HG02798 (cell line): Measurements from ENCODE around the gene RAE1.

Experiments
- ATAC-seq: cut with Tn5 transposase; IDR thresholded peaks from one replicate; pipeline ENCODE4 v1.9.1; 2021; ENCODE audit warnings: mild to moderate bottlenecking; ENCODE audit not compliant: unreplicated experiment, poor library complexity

The RAE1 gene

DNA sequence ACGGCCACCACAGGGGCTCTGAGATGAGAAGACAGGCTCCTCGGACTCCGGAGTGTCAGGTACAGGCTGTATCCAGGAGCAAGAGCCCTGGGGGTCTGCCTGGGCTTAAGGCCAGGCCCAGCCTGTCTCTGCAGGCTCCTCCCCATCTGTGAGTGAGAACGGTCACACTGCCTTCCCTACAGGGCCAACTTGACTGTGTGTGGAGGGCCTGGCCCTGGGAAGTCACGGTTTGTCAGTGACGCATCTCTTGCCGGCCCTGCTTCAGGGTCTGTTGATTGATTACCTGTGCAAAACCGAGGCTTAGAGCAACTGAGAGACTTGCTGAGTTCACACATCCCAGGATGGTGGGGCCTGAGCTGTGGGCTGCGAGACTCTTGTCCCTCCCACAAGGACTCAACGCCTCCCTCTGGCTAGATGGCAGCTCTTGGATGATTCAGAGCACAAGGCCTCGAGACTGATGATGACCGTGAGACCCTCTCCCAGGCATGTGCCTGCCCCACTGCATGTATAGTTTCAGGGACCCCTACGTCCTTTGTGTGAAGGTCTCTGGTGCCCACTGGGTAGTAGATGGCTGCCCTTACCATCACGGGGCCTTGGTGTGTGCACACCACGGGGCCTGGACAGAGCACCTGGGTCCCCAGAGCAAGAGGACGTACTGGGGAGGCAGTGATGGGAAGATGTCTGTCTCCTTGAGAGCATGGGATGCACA, 46.1 kb downstream of the RAE1 start:
- no peak for ATAC-seq

DNA sequence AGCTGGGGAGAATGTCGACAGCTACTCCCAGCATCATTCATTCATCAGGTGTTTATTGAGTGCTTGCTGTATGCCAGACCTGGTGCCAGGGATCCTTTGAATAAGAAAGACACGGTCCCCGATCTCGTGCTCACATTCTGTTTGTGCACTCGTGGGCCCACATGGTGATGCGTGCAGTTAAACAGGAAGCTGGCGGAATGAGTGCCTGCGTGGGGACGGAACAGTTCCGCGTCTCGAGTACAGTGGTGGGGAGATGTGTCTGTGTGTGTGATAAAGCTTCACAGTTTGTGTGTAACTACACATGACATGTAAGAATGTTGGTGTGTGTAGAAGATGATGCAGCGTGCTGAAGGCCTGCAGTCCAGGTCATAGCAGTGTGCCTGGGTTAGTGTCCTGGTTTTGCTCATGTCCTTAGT, 46.6 kb downstream of the RAE1 start:
- ATAC-seq, result no peak

- ATAC-seq, result peak; percentile 63
Observed at GRCh38 chr20:57398231-57398821, 47.3 kb downstream of the RAE1 start.

- ATAC-seq, result no peak
Observed at GRCh38 chr20:57398901-57399535, 48.0 kb downstream of the RAE1 start.

- ATAC-seq, result peak; percentile 50
Observed at GRCh38 chr20:57399587-57400155, 48.6 kb downstream of the RAE1 start.

GRCh38 chr20:57400231-57400701, 49.2 kb downstream of the RAE1 start:
- no peak for ATAC-seq

DNA sequence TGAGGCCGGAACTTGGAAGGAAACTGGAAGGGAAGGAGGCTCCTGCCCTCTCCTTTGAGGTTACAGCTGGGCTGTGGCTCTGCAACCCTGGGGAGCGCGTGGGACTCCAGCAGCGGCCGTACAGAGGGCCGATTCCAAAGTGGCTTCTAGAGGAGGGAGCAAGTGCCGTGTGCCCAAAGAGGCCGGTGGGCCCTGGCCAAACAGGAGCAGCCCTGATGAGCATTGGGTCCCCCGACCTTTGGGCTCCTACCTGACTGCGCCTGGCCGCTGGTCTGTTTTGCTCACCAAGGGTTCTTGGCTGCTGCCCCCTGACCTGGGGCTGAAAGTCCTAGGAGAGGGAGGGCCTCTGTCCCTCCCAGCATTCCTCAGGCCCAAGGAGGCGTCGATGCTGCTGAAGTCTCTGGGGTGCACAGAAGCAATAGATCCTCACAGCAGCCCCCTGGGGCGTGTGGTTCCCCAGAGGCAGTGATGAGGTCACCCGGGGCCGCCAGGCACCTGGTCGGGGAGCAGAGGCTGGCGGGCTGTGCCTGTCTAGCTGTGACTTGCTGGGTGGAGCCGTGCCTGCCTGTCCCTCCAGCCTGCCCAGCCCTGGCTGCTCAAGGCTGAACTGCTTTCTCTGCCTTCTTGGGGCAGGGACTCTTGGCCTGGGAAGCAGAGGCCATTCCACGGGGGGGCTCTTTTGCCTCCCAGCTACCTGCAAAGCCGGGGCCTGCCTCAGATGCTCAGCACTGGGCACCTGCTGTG, 49.9 kb downstream of the RAE1 start:
- peak; percentile 31 for ATAC-seq

- no peak for ATAC-seq
Observed at GRCh38 chr20:57401565-57401918, 50.5 kb downstream of the RAE1 start.

GRCh38 chr20:57402206-57403125, 51.4 kb downstream of the RAE1 start:
- ATAC-seq, result no peak

DNA sequence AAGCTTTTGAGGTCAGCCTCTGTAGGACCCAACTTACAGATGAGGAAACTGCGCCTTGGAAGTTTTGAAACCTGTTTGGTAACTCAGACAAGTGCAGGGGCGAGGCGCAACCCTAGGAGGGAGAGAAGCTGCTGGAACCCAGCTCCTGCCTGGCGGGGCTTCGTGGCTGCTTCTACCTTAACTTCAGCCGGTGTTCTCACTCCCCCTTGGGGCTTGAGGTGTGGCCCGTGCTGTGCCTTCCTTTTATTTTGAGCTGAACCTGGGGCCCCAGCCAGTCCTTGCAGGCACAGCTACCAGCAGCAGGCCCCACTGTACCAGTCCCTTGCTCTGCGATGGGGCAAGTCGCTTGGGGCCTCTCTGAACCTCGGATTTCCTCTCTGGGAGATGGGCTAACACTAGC, 52.2 kb downstream of the RAE1 start:
- ATAC-seq, result no peak

- no peak for ATAC-seq
Observed at GRCh38 chr20:57404006-57404405, 53.0 kb downstream of the RAE1 start.

GRCh38 chr20:57404419-57405072, 53.5 kb downstream of the RAE1 start:
- ATAC-seq, result no peak

DNA sequence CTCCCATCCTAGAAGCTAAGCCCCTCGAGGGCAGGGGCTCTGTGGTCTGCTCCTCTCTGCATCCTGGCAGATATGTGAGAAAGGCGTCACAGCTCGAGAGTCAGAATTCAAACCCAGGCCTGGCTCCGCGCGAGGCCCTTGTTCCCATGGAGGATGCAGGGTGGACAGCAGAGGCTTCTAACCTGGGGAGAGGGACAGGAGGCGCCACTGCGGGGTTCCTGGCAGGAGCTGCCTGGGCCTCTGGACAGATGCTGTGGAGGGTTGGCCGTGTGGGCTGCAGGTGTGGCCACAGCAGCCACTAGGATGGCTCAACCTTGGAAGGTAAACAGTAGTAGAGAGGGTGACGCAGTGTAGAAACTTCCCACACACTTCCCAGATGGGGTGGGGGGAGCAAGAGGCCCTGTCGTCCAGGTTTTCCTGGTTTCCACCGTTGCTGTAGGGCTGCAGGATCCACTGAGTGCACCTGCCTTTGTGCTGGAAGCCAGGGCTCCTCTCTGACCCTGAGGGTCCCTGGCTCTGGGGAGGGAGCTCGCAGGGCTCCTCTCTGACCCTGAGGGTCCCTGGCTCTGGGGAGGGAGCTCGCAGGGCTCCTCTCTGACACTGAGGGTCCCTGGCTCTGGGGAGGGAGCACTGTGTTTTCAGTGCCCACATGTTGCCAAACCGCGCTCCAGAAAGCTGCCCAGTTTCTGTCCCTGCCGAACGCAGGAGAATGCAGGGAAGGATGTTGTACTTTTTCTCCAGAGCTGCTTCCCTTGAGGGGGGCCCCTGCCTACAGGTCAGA, 54.4 kb downstream of the RAE1 start:
- no peak for ATAC-seq

DNA sequence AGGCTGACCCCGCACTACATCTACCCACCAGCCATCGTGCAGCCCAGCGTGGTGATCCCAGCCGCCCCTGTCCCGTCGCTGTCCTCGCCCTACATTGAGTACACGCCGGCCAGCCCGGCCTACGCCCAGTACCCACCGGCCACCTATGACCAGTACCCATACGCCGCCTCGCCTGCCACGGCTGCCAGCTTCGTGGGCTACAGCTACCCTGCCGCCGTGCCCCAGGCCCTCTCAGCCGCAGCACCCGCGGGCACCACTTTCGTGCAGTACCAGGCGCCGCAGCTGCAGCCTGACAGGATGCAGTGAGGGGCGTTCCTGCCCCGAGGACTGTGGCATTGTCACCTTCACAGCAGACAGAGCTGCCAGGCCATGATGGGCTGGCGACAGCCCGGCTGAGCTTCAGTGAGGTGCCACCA, 56.5 kb downstream of the RAE1 start:
- ATAC-seq, result no peak

DNA sequence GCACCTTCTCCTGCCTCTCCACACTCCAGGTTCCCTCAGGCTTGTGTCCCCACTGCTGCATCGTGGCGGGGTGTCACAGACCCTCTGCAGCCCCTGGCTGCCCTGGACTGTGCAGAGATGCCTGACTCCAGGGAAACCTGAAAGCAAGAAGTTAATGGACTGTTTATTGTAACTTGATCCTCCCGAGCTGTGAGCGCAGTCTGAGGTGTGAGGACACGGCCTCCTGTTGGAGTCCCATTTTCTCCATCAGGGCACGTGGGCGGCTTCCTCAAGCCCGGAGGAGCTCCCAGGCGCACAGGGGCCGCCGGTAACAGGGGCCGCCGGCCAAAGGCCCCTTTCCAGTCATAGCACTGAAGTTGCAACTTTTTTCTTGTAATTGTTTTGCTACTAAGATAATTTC, 57.1 kb downstream of the RAE1 start:
- ATAC-seq, result no peak

DNA sequence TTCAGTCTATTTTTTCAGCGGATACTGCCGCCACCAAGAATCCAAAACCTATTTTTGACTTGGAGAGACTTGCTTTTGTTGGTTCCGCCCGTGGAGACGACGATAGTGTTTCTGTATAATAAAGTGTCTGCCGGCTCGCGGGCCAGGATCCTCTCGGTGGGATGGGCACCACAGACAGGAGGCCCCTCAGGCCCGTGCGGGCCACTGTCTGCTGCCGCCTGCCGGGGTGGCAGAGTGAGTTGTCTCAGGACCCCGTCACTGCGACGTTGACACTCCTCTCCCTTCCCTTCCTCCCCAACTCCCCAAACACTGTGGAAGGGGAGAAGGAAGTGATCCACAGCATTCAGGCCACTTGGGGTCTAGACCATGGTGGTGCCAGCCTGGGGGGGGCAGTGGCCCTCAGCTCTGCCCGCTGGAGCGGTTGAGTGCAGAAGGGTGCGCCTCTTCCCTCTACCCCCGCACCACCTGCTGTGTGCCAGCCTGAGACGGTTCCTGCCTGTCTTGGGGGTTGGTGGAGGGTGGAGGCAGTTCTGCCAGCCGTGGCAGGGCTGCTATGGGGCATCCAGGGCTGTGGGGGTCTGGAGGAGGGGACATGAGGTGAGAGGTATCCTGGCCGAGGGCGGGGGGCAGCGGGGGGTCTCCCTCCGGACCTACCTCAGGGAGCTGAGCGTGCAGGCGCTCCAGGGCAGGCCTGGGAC, 57.6 kb downstream of the RAE1 start:
- ATAC-seq, result no peak

GRCh38 chr20:57409316-57409671, 58.2 kb downstream of the RAE1 start:
- no peak for ATAC-seq
